K562 (cell line): Measurements from ENCODE around the gene RFT1. TPM values are rescaled to one million over a fixed set of nuclear protein-coding genes. Genes with fewer than 3 reads are reported as not detected.

ENCODE experiments used
- ATAC-seq: fragments of 200-7000 bp; cut with Tn5 transposase; 3 replicates; pipeline ENCODE4 v1.9.1; 2020; ENCODE audit warnings: moderate library complexity
- BruUV-seq: library from RNA; stranded (reverse); fragments of 400-500 nt; replicated peaks from 2 replicates; lab custom pipeline; 2021; lab: Mats Ljungman, UMichigan
- CTCF ChIA-PET: fragments of 300-600 bp; formaldehyde crosslinking; extraction: SDS; loops from one replicate; lab custom pipeline; 2021; ENCODE audit warnings: low intra/inter-chr PET ratio; lab: Yijun Ruan, JAX
- POLR2A ChIA-PET: fragments of 300-600, 350-650 bp; sonication (Branson Sonifier 250); formaldehyde crosslinking; extraction: SDS; loops from one replicate; lab custom pipeline; 2021; ENCODE audit warnings: antibody characterized with exemption, inconsistent platforms; lab: Yijun Ruan, JAX
- DNase-seq, 4 experiments: peaks; one replicate each; pipeline versions ENCODE4 v3.0.0 to v3.0.0-alpha.2; 2011 to 2018; ENCODE audit warnings: low spot score in 3 of 4, mixed read lengths in 3 of 4; ENCODE audit errors: extremely low read depth in 1 of 4
- FAIRE-seq: peaks from 2 replicates; lab custom pipeline; 2011; peaks lifted over from hg19 to GRCh38; lab: Jason Lieb, UNC
- H2AFZ ChIP-seq: 2 replicates; pipeline ENCODE4 v1.6.0; 2011; ENCODE audit warnings: low read depth, low read length, control low read depth, inconsistent platforms
- H3K27ac ChIP-seq: fragments of 200-600 bp; 3 replicates; pipeline ENCODE4 v1.8.0; 2011; ENCODE audit warnings: low read depth, mild to moderate bottlenecking, control low read depth, inconsistent platforms, low read length, moderate library complexity, mixed read lengths; ENCODE audit errors: extremely low read depth
- H3K27me3 ChIP-seq, 2 experiments: fragments of 300-600 bp in 1 of 2; 2 replicates in 1 of 2; 3 replicates in 1 of 2; pipeline versions ENCODE4 v1.6.0 to v1.8.0; 2011; ENCODE audit warnings: inconsistent platforms in 2 of 2, low read length in 2 of 2, mild to moderate bottlenecking in 1 of 2, mixed read lengths in 1 of 2, moderate library complexity in 1 of 2; ENCODE audit not compliant: control insufficient read depth in 2 of 2, insufficient read depth in 2 of 2
- H3K36me3 ChIP-seq: fragments of 300-600 bp; 3 replicates; pipeline ENCODE4 v1.8.0; 2011; ENCODE audit warnings: mild to moderate bottlenecking, low read length, inconsistent platforms; ENCODE audit not compliant: control insufficient read depth, insufficient read depth
- H3K4me1 ChIP-seq, 2 experiments: fragments of 200-600 bp in 1 of 2; replicated peaks in 1 of 2; 2 replicates in 1 of 2; 3 replicates in 1 of 2; pipeline versions ENCODE4 v1.5.1 to v1.8.0; 2011; ENCODE audit warnings: inconsistent platforms in 2 of 2, low read length in 2 of 2, mild to moderate bottlenecking in 1 of 2, mixed read lengths in 1 of 2, moderate library complexity in 1 of 2; ENCODE audit not compliant: control insufficient read depth in 2 of 2, insufficient read depth in 2 of 2
- H3K4me2 ChIP-seq: 2 replicates; pipeline ENCODE4 v1.6.1; 2011; ENCODE audit warnings: low read length, control low read depth, inconsistent platforms, mixed read lengths; ENCODE audit not compliant: insufficient read depth
- H3K4me3 ChIP-seq: fragments of 200-600 bp; sonication (generic), shearing (Covaris generic); 2 replicates; pipeline ENCODE4 v1.5.1; 2016; ENCODE audit warnings: control low read depth, inconsistent platforms
- H3K79me2 ChIP-seq: fragments of 200-600 bp; 3 replicates; pipeline ENCODE4 v1.8.0; 2011; ENCODE audit warnings: low read length, inconsistent platforms; ENCODE audit not compliant: control insufficient read depth, insufficient read depth
- H3K9ac ChIP-seq, 2 experiments: 2 replicates each; pipeline versions ENCODE4 v1.6.0 to v1.6.1; 2011; ENCODE audit warnings: low read depth in 2 of 2, low read length in 2 of 2, control low read depth in 1 of 2, inconsistent platforms in 1 of 2, mild to moderate bottlenecking in 1 of 2, mixed read lengths in 1 of 2; ENCODE audit not compliant: insufficient read depth in 1 of 2
- H3K9me1 ChIP-seq: one replicate; pipeline ENCODE4 v1.6.0; 2011; ENCODE audit warnings: inconsistent platforms, mild to moderate bottlenecking, low read length, moderate library complexity; ENCODE audit not compliant: control insufficient read depth, insufficient read depth
- H3K9me3 ChIP-seq: replicated peaks from 2 replicates; pipeline ENCODE4 v1.5.1; 2011; ENCODE audit warnings: low read depth, low read length, inconsistent platforms; ENCODE audit not compliant: control insufficient read depth, insufficient read depth
- H4K20me1 ChIP-seq: replicated peaks from 2 replicates; pipeline ENCODE4 v1.6.1; 2011; ENCODE audit warnings: low read length, inconsistent platforms, mixed read lengths; ENCODE audit not compliant: control insufficient read depth, insufficient read depth
- CREM ChIP-seq: IDR thresholded peaks from 2 replicates; pipeline ENCODE4 v1.6.1; 2014; ENCODE audit warnings: antibody characterized with exemption, low read depth
- E2F4 ChIP-seq: sonication (generic); formaldehyde crosslinking; IDR thresholded peaks from 2 replicates; pipeline ENCODE4 v1.8.0; 2022; ENCODE audit warnings: mild to moderate bottlenecking, low read depth, missing genetic modification reagents
- THAP7 ChIP-seq: fragments of 250-450 bp; sonication (Bioruptor Pico); IDR thresholded peaks from 2 replicates; pipeline ENCODE4 v1.5.0; 2021
- ZBTB33 ChIP-seq: sonication (generic); formaldehyde crosslinking; IDR thresholded peaks from 2 replicates; pipeline ENCODE4 v1.8.1; 2023; ENCODE audit warnings: mild to moderate bottlenecking, missing genetic modification reagents
- WGBS: fragments of 100-300 bp; shearing (Covaris generic); methylation state at CpG from one replicate; pipeline ENCODE4 v1.1.6; 2016; ENCODE audit warnings: low coverage, mixed read lengths; ENCODE audit not compliant: insufficient coverage; ENCODE audit errors: missing lambda C conversion rate; 5-methylcytosine and 5-hydroxymethylcytosine counted together
- in situ Hi-C: fragments of 300-500 bp; cut with MboI; formaldehyde crosslinking; loops from 4 replicates; pipeline ENCODE4 v1.15.0; 2018; ENCODE audit warnings: inconsistent platforms, mixed read lengths
- intact Hi-C: fragments of 100-400 bp; cut with micrococcal nuclease; formaldehyde crosslinking; loops from 2 replicates; pipeline ENCODE4 v1.14.2; 2022
- polyA plus RNA-seq, 8 experiments: library from polyadenylated mRNA; depleted of rRNA in 4 of 8; stranded (reverse) in 5 of 8; unstranded in 3 of 8; fragments of >200 nt; fragmentation: Nextera tagmentation in 2 of 8; fragmentation: Illumina TruSeq in 1 of 8; extraction: Ambion mirVana in 2 of 8; extraction: Trizol in 1 of 8; gene quantifications; 2 replicates each; pipeline versions ENCODE4 v1.2.1 to v1.2.3, GENCODE V29; 2011 to 2014; ENCODE audit warnings: inconsistent platforms in 1 of 8, missing spikeins in 1 of 8
- total RNA-seq, 7 experiments: library from RNA; depleted of rRNA in 6 of 7; stranded (reverse); fragments of >200 nt in 6 of 7; fragmentation: Illumina TruSeq in 2 of 7; extraction: Trizol in 2 of 7; gene quantifications; 2 replicates each; pipeline versions ENCODE4 v1.2.1 to v1.2.3, GENCODE V29; 2011 to 2021; ENCODE audit warnings: low replicate concordance in 1 of 7

The RFT1 gene
- total and polyA plus RNA-seq, 9 of the 15 experiments (the other 6 are each of a cell fraction or from before 2014, with no cell fraction given), result 4.4 to 23.8 (median 8.9) TPM

- TF ChIP-seq ZBTB33 (CRISPR knock-in tag) (no peak), THAP7 (CRISPR knock-in tag) (no peak), E2F4 (CRISPR knock-in tag) (no peak), CREM (no peak)
Observed at GRCh38 chr3:53174346-53175250, 44.4 kb upstream of the RFT1 start (continued).

GRCh38 chr3:53173107-53173506 lies 42.9 kb upstream of the RFT1 start:
- FAIRE-seq (no peak), DNase-seq (no peak), ATAC-seq (no peak)
- Histone ChIP-seq H3K36me3 (no peaks in the 10 kb centered on the region), H2AFZ (no peak overlapping the region), H3K9ac (no peak overlapping the region), H3K4me1 (peaks cover 0 to 23% of the 10 kb centered on the region in 2 experiments; a peak in 2 of 5 replicates), H3K4me3 (no peak overlapping the region), H3K27ac (no peak overlapping the region), H3K79me2 (no peaks in the 10 kb centered on the region), H3K27me3 (no peaks in the 10 kb centered on the region), H4K20me1 (peaks cover 8% of the 10 kb centered on the region), H3K9me3 (no peaks in the 10 kb centered on the region), H3K4me2 (no peak overlapping the region), H3K9me1 (no peaks in the 10 kb centered on the region)
- intact Hi-C loops (no loop called here), in situ Hi-C loops (no loop called here)
- 81% methylated on average over 5 of the region's 5 CpGs for WGBS
- ChIA-PET CTCF (no interaction called here), POLR2A (no interaction called here)
- no TSS peak for BruUV-seq
